Esophagus squamous epithelium (tissue), 4 donors: ENCODE measurements around the gene SIAE.

Experiments
- POLR2A ChIP-seq, 4 donors: fragments of 450-650 bp; IDR thresholded peaks; one replicate each; pipeline ENCODE4 v1.6.1; 2017; ENCODE audit warnings: antibody characterized with exemption in 4 of 4, mild to moderate bottlenecking in 4 of 4, moderate library complexity in 3 of 4
- TF ChIP-seq, protein P1 (sequence below), 6 experiments: fragments of 450-650 bp in 4 of 6; fragments of 200-600 bp in 2 of 6; sonication (generic) in 2 of 6; IDR thresholded peaks; one replicate each; pipeline ENCODE4 v1.5.1; 2016 to 2019; ENCODE audit warnings: antibody characterized with exemption in 6 of 6, mild to moderate bottlenecking in 4 of 6, moderate library complexity in 4 of 6

DNA sequence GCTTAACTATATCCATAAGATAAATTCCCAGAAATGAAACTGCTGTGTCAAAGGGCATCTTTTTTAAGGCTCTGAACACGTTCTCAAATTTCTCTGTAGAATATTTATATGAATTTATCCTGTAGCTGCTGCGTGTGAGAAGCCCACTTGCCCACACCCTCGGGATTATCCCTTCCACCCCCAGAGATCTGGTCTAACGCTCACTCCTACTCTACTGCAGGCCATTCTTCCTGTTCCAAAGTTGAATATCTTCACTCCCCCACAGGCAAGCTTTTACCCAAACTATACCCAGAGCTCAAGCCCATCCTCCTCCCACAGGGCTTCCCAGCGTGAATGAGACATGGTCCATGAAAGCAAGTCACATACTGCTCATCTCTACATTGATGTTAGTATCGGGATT lies 24.9 kb downstream of the SIAE start:
- TF ChIP-seq, protein P1, sequence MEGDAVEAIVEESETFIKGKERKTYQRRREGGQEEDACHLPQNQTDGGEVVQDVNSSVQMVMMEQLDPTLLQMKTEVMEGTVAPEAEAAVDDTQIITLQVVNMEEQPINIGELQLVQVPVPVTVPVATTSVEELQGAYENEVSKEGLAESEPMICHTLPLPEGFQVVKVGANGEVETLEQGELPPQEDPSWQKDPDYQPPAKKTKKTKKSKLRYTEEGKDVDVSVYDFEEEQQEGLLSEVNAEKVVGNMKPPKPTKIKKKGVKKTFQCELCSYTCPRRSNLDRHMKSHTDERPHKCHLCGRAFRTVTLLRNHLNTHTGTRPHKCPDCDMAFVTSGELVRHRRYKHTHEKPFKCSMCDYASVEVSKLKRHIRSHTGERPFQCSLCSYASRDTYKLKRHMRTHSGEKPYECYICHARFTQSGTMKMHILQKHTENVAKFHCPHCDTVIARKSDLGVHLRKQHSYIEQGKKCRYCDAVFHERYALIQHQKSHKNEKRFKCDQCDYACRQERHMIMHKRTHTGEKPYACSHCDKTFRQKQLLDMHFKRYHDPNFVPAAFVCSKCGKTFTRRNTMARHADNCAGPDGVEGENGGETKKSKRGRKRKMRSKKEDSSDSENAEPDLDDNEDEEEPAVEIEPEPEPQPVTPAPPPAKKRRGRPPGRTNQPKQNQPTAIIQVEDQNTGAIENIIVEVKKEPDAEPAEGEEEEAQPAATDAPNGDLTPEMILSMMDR (IDR thresholded peaks at IDR 0.05) = no peak
- TF ChIP-seq POLR2A (IDR thresholded peaks at IDR 0.05) = no peak
